Left hindlimb (tissue), 1 donor: ENCODE results near the gene NDUFB2.
"Not testable (repeated sequence)": the region's sequence is repeated elsewhere in the genome, so short reads cannot be mapped to it uniquely, and the experiment has no call there.

ENCODE experiments used
- DNase-seq: peaks from one replicate; pipeline ENCODE4 v3.0.0-alpha.2; 2018

Gene NDUFB2

DNA sequence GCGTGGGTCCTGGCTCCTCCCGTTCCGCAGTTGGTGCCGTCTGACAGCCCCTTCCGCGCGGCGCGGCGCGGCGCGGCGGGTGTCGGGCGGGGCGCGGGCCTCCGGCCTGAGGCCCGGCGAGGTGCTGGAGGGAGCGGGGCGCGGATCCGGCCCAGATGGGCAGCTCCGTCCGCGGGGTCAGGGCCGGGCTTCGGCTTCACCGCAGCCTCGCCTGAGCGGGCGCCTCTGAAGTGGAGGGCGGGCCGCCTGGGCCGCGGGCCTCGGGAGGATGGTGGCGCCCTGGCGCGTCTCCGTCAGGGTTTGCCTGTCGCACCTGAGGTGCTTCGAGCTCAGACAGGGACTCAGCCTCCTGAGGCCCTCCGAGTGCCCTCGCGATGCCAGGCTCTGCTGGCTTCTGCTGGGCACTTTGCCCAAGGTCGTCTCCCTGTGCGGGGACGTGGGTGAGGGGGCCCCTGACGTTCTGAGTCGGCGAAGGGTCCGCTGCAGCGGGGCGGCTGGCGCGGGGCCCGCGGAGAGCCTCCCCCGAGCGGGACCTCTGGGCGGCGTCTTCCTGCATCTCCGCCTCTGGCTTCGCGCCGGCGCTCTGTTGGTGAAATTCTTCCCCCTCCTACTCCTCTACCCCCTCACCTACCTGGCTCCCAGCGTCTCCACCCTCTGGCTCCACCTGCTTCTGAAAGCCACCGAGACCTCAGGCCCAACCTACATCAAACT, 23.3 kb upstream of the NDUFB2 start:
- DNase-seq, result peak; percentile 65

DNA sequence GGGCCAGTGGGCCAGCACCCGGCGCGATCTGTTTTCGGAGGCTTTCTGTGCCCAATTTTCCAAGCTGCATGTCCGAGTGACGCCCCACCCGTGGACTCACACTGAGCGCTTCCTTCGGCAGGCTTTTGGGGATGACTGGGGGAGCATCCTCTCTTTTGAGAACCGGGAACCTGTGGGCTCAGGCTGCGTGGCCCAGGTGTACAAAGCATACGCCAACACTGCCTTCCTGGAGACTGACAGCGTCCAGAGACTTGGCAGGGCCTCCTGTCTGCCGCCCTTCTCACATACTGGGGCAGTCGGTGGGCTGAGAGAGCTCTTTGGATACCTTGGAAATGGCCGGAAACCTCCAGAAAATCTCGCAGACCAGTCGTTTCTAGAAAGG, 22.7 kb upstream of the NDUFB2 start:
- DNase-seq, result no peak

DNA sequence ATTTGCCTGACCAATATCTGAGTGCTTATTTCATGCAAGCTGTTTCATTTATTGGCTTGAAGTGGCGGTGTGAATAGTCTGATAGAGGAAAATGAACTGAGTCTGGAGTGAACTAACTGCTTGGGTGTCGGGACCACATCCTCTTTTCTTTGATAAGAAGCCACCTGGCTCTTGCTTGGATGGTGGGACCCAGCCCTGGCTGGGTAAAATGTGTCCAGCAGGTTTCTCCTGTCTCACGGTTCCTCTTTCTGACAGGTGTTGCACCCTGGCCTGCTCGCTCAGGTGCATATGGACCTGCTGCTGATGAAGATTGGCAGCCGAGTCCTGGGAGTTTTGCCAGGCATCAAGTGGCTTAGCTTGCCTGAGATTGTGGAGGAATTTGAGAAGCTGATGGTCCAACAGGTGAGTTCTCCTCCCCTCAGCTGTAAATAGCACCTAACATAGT, 22.1 kb upstream of the NDUFB2 start:
- DNase-seq, result no peak

DNA sequence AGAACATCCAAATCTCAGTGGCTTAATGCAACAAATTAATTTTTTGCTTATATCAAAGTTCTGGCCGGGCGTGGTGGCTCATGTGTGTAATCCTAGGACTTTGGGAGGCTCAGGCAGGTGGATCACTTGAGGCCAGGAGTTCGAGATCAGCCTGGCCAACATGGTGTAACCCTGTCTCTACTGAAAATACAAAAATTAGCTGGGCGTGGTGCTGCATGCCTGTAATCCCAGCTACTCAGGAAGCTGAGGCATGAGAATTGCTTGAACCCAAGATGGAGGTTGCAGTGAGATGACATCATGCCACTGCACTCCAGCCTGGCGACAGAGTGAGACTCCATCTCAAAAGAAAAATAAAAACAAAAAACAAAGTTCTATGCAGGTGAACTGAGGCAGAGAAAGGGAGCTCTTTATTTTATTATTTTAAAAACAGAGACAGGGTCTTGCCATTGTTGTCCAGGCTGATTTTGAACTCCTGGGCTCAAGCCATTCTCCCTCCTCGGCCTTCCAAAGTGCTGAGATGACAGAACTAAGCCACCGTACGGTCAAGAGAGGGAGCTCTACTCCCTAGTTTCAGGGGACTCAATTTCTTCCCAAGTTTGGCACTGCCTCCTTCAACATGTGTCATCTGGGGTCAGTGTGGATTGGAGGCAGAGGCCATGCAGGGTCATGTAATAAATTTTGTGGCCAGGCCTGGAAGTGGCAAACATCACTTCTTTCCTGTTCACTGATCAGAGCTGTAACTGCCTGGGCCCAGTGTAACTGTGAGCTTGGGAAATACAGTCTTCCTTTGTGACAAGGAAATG, 21.4 kb upstream of the NDUFB2 start:
- DNase-seq, result no peak

DNA sequence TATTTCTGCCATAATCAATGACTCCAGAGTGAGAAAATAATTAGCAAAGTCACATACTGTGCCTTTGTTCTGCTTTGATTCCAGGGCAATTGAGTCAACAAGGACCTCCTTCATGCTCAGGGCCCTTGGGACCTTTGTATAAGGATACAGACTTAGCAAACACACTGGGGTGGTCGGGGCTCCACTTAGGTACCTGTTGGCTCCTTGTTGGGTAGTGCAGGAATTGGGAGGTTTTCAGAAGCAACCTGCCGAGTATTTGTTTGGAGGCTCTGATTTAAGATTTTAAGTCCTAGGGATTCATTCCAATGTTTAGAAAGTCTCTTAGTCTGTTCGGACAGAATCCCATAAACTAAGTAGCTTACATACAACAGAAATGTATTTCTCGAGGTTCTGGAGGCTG, 20.8 kb upstream of the NDUFB2 start:
- DNase-seq, result no peak

DNA sequence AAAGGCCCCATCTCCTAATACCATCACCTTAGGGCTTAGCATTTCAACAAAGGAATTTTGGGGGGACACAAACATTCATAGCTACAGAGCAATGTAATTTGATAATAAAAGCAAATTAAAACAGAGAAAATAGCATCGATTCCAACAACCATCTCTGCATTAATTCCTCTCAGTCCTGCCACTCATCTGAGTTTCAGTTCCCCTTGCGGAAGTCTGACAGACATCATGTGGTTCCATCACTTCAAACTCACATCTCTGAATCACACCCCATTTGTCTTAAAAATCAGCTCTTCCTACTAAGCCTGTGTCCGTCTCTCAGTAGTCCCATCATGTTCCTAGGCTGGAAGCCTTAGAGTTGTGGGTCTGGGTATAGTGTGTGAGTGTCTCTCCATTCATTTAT, 20.2 kb upstream of the NDUFB2 start:
- DNase-seq, result no peak

DNA sequence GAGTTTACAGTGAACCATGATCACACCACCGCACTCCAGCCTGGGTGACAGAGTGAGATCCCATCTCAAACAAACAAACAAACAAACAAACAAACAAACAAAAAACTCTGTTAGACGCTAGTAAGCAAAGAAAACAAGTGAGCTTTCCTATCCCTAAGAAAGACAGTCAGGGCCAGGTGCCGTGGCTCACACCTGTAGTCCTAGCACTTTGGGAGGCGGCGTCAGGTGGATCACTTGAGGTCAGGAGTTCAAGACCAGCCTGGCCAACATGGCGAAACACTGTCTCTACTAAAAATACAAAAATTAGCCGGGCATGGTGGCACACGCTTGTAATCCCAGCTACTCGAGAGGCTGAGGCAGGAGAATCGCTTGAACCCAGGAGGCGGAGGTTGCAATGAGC, 19.6 kb upstream of the NDUFB2 start:
- DNase-seq, result not testable (repeated sequence)

DNA sequence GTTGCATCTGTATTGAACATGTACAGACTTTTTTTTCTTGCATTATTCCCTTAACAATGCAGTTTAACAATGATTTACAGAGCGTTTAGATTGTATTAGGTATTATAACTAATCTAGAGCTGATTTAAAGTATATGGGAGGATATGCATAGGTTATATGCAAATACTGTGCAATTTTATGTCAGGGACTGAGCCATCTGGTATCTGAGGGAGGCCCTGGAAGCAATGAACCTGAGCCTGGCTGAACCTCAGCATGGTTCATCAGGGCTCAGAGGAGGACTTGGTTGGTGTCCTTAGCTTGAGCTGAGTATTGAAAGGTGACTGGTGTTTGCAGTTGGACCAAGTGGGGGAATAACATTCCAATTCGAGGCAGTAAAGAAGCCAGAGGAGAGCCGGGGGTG, 19.0 kb upstream of the NDUFB2 start:
- no peak for DNase-seq

DNA sequence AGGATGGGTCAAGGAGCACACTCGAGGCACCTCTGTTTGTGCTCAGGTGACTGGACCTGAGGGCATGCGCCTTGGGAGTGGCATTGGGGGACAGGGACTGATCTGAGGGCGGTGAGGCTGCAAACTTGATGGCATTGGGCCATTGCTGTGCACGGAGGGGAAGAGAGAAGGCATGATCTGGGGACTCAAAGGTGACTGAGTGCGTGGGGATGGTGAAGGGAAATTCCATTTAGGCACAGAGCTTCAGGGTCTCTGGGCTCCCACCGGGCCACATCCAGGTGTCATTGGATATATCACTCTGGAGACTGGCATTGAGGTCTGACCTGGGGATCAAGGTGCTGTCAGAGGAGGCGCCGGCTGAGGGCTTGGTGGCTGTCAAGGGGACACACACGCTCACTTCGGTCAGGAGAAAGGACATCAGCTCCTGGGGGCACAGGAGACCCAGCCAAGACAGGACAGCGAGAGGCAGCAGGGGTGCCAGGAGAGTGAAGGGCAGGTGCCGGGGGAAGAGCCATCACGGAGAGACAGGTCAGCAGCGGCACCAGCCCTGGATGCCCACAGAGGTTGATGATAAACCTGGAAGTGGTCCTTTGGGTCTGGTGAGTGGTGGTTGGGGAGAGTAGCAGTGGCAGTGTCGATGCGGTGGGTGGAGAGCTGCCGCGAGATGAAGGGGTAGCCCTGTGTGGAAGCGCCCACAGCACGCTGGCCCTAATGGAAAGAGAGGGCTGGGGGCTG, 18.3 kb upstream of the NDUFB2 start:
- no peak for DNase-seq

DNA sequence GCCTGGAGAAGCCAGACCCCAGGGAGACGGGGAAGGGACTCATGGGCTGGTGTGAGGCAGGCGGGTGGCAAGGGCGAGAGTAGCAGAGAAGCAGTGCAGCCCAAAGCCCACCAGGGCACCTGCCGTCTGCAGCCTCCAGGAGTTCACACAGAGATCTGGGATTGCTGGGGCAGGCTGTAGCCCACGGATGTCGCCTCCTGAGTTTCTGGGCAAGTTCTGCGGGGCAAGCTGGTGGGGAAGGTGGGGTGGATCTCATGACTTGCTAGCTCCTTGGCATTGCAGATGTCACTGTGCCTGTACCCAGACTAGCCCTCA, 17.7 kb upstream of the NDUFB2 start:
- no peak for DNase-seq

DNA sequence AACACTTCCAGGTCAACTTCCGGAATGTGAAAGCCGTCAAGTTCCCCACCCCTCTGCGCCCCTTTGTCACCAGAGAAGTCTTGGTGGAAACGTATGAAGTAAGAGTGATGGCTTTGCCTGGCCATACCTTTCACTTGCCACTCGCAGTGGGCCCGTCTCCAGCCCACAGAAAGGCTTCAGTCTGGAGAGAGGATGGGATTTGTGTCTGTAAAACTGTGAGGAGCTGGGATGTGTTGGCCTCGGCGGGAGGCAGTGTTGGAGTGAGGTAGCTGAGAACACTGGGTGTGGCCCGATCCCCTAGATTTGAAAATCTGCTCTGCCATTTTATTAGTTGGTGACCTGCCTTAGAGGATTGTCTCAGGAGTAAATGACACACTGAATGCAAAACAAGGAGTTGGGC, 17.3 kb upstream of the NDUFB2 start:
- no peak for DNase-seq

DNA sequence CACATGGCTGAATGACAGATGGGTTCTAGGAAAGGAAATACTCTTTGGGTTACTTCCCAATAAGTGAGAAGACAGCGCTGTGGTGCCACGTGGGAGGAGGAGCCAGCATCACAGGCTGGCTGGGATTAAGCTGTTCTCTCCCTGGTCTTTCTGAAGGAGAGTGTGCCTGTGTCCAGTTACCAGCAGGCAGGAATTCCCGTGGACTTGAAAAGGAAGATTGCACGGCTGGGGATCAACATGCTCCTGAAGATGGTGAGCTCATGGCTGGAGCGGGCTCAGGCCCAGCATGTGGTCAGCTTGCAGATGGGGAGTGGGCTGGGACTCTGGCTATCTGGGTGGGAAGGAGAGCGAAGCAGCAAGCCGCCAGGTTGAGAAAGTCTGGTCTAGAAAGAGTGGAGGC, 15.6 kb upstream of the NDUFB2 start:
- DNase-seq, result no peak

DNA sequence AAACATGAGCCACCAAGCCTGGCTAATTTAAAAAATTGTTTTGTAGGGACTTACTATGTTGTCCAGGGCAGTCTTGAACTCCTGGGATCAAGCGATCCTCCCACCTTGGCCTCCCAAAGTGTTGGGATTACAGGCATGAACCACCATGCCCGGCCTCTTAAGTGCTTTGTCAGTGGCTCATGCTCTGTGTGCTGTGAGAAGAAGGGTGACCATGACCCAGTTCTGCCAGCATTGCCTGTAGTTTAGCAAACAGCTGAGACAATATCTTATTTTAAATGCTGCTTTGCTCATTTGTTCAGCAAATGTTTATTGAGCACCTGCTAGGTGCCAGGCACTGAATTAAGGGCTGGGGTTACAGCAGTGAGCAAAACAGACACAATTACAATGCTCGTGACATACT, 14.7 kb upstream of the NDUFB2 start:
- DNase-seq, result no peak

DNA sequence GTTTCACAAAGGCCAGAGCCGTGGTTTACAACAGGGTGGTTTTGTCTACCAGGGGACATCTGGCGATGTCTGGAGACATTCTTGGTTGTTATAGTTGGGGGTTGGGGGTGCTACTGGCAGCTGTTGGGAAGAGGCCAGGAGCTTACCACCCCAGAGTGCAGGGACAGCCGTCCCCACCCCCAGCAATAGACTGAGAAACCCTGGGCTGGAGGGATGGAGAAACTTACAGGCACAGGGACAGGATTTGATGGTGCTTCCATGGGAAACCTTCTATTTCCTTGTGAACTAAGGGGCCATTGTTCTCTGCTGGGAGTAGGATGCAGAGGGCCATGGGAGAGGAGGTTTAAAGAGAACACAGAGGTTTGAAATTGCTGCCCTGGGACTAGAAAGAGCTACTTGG, 12.9 kb upstream of the NDUFB2 start:
- no peak for DNase-seq

DNA sequence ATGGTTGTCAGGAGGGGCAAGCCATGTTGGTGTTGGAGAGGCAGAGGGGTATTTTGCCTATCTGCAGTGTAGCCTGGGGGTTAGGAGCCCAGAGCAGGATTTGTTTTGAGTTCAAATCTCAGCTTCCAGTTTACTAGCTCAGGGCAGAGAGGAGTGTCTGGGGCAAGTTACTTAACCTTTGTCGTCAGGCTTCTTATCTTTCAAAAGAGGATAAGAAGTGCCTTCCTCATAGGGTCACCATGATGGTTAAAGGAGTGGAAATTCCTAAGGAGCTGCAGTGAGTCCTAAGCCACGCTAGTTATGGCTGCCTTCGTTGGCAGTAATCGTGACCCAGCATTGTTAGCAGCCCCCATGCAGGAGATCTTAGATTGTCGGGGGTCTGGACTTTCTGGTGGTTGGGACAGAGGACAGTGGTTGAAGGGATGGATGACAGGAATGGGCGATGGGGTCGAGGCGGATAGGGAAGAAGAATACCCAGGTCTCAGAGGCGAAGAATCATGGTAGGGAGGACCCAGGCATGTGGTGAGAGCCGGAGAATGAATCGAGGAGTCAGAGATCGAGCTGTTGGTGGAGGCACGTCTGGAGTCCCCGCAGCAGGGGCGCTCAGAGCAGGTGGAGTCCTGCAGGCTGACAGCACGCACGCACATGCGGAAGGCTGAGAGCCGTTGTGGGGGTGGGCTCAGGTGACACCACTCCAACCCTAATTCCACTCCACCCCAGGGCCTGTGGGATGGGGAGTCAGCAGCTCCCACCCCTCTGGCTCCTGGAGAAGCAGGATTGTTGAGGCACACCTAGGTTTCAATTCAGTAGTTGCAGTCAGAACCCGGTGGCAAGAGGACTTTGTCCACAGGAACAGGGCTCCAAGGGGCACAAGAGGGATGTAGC, 12.2 kb upstream of the NDUFB2 start:
- DNase-seq, result no peak

DNA sequence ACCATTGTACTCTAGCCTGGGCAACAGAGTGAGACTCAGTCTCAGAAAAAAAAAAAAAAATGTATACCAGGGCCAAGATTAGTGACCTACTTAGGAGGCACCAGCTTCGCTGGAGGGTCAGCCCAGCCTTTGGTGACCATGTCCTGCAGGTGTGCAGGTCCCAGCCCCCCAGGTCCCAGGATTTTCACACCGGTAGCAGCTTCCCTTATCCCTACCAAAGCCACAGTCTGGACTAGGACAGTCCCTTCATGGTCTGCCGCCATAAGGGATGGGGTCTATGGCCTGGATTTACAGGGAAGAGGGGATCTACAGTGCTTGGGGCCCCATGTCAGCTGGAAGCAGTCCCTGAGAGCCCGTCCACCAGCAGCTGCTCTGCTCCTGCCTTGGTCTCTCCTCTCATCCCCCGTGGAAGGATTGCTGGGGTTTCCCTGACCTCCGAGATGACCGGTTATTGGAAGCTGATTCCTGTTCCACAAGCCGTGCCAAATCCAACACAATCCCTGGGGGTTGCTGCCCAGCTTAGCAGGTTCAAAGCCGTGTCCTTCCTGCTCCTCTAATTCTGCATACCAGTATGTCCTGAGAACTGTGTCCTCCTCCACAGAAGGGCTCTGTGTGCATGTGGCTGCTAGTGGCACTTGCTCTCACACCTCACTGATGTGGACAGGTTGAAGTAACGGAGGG, 11.0 kb upstream of the NDUFB2 start:
- DNase-seq, result no peak

DNA sequence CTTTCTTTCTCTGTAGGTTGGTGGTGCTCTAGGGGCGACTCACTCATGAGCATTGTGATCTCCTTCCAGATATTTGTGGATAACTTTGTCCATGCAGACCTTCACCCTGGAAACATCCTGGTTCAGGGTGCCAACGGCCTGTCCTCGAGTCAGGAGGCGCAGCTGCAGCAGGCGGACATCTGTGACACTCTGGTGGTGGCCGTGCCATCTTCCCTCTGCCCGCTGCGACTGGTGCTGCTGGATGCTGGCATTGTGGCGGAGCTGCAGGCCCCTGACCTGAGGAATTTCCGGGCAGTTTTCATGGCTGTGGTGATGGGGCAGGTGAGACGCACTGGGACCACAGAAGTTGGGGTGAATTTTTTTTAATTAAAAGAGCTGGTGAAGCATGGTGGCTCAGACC, 9.6 kb upstream of the NDUFB2 start:
- DNase-seq, result no peak

DNA sequence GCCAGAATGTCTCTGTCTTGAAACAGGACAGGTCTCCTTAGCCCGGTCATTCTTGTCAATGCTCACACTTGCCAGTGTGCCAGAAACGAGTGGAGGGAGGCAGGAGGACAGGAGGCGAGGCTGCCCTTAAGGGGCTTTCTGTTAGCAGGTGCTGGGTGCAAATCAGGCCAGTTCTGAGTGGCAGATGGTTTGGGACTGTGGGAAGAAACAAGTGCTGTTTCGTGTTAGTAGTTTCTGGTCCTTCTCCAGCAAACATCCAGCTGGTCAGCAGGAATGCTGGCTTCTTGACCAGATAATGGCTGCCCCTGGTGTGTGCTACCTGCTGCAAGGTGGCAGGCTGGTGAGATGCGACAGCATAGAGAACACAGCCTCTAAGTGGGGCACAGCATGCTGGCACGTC, 8.2 kb upstream of the NDUFB2 start:
- no peak for DNase-seq

DNA sequence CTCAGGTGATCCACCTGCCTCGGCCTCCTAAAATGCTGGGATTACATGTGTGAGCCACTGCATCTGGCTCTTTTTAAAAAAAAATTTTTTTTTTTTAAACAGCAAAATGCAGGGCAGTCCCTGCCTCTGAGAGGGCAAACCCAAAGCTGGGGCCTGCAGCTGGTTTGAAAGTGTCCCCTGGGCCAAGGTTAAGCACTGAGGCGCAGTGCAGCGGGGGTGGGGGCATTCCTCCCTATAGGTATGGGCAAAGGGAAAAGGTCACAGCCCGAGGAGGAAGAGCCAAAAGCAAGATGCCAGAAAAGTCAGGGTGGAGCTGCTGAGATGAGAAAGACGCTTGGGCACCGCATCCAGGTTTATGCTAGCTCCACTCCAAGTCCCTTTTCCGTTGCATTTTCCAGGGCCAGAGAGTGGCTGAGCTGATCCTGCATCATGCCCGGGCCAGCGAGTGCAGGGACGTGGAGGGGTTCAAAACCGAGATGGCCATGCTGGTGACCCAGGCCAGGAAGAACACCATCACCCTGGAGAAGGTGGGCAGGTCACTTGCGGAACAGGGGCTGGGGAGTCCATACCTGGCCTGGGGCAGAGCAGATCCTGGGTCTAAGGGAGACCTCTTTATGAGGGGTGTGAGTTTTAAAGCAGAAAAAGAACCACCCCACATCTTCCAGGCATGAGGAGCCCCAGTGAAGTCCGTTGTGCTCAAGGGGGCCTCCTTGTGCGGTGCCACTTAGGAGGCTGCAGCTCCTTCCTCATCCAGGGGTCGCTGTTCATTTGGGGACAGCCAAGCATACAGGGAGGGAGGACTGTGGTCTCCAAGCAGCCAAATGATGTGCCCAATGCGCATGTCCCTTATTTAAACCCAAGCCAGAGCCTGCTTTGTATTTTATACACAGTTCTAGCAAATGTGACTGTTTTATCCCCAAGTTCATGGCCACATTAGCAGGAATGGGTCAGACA, 7.0 kb upstream of the NDUFB2 start:
- DNase-seq, result no peak

DNA sequence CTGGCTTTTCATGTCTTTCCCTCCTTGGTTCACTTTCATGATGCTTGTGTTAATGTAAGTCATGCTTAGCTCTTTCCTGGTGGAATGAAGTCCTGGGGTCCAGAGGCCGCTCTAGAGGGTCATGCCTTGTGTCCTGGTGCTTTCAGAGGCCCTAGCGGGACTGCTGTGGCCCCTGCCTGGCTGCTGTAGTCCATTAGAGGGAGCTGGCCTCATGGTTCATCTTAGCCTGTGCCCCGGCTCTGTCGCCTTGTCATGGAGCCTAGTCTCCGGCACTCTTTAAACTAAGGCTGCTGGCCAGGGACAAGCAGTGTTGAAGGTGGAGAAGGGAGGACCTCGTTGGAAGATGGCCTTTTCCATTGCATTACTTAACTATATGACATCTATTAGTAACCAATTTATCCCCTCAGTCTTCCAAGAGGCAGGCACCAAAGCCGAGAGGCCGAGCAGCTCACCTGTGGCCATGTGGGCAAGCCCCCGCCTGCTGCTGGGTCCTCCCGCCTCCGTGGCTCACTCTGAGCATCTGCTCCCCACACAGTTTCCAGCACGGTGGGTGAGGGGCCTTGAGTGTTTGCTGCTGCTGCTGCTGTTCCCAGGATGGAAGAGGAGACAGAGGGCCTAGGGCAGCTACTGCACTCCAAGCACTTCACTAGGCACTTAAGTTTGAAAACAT, 5.0 kb upstream of the NDUFB2 start:
- DNase-seq, result no peak

DNA sequence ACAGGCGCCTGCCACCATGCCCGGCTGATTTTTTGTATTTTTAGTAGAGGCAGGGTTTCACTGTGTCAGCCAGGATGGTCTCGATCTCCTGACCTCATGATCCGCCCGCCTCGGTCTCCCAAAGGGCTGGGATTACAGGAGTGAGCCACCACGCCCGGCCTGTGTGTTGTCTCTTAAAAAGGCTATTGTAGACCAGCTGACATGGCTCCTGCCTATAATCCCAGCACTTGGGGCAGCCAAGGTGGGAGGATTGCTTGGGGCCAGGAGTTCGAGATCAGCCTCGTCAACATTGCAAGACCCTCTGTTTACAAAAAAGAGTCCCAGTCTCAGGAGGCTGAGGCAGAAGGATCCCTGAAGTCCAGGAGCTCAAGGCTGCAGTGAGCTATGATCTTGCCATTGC, 2.7 kb upstream of the NDUFB2 start:
- not testable (repeated sequence) for DNase-seq
